Fibroblast of villous mesenchyme (primary cell): ENCODE data around the gene SMIM1. TPM values are rescaled to one million over a fixed set of nuclear protein-coding genes. Genes with fewer than 3 reads are reported as not detected.
"Not testable (repeated sequence)": the region's sequence is repeated elsewhere in the genome, so short reads cannot be mapped to it uniquely, and the experiment has no call there.

ENCODE experiments used
- DNase-seq: peaks from one replicate; pipeline ENCODE4 v3.0.0-alpha.2; 2010; ENCODE audit warnings: low read depth
- H3K4me3 ChIP-seq: 2 replicates; pipeline ENCODE4 v1.5.1; 2011; ENCODE audit warnings: low read depth, mild to moderate bottlenecking, low read length
- CTCF ChIP-seq: IDR thresholded peaks from 2 replicates; pipeline ENCODE4 v1.5.1; 2012; ENCODE audit warnings: low read depth, mild to moderate bottlenecking, low read length; ENCODE audit not compliant: insufficient read depth
- total RNA-seq: library from RNA; depleted of rRNA; stranded (reverse); fragments of >200 nt; gene quantifications from 2 replicates; pipeline ENCODE4 v1.2.3, GENCODE V29; 2012

Gene SMIM1
- total RNA-seq, result 1.7 and 3.5 TPM in 2 replicates

GRCh38 chr1:3772715-3773571 is at the start of gene SMIM1:
Gene SMIM1, plus strand, starts transcription at chr1:3772749. Its CDS starts 2,625 bp downstream, at chr1:3775374.
- TF ChIP-seq CTCF, result no peak
- H3K4me3 ChIP-seq, result peak within 1 kb of the TSS; percentile 70
- peak; percentile 21 for DNase-seq

GRCh38 chr1:3722846-3723245 is 49.7 kb upstream of the SMIM1 start:
- no peak for TF ChIP-seq CTCF
- no peak for DNase-seq

GRCh38 chr1:3724416-3725030 is 48.0 kb upstream of the SMIM1 start:
- peak; percentile 96 for TF ChIP-seq CTCF
- DNase-seq, result peak; percentile 59
- H3K4me3 ChIP-seq, result not testable (repeated sequence)

More at GRCh38 chr1:3722846-3723245, 49.7 kb upstream of the SMIM1 start:
- H3K4me3 ChIP-seq, result no peak overlapping the region

GRCh38 chr1:3725366-3725765 is 47.2 kb upstream of the SMIM1 start:
- TF ChIP-seq CTCF, result no peak
- no peak overlapping the region for H3K4me3 ChIP-seq
- no peak for DNase-seq

GRCh38 chr1:3727042-3727824 is 45.3 kb upstream of the SMIM1 start:
- no peak for DNase-seq
- H3K4me3 ChIP-seq, result no peak overlapping the region
- TF ChIP-seq CTCF, result peak; percentile 53

- H3K4me3 ChIP-seq, result no peak overlapping the region
- DNase-seq, result no peak
- TF ChIP-seq CTCF, result no peak
Measured at GRCh38 chr1:3727825-3728776, 44.4 kb upstream of the SMIM1 start.
